Activated naive CD8-positive, alpha-beta T cell treated with anti-CD3 and anti-CD28 coated beads, Interleukin-2, amount 10 ng/mL, durations not matched to agents 7 days and 5 days (primary cell): Measurements from ENCODE around the gene ZCCHC7. TPM values are rescaled to one million over a fixed set of nuclear protein-coding genes. Genes with fewer than 3 reads are reported as not detected.

Experiments used
- ATAC-seq: fragments of 150-1000 bp; cut with Tn5 transposase; one replicate; pipeline ENCODE4 v1.10.0; 2021; ENCODE audit warnings: low read depth, moderate library complexity
- POLR2A ChIA-PET: fragments of 350-600 bp; sonication (Branson Sonifier 250); formaldehyde crosslinking; loops from one replicate; lab custom pipeline; 2021; ENCODE audit warnings: antibody characterized with exemption; lab: Charles Lee
- DNase-seq: peaks from one replicate; pipeline ENCODE4 v3.0.0; 2021
- H3K27ac Mint-ChIP-seq: one replicate; pipeline ENCODE4 v1.8.0; 2022; ENCODE audit warnings: mild to moderate bottlenecking, mixed read lengths
- H3K27me3 Mint-ChIP-seq: one replicate; pipeline ENCODE4 v1.8.0; 2022; ENCODE audit warnings: mild to moderate bottlenecking, moderate library complexity, mixed read lengths
- H3K36me3 Mint-ChIP-seq: one replicate; pipeline ENCODE4 v1.8.0; 2021; ENCODE audit warnings: mild to moderate bottlenecking, mixed read lengths
- H3K4me1 Mint-ChIP-seq: one replicate; pipeline ENCODE4 v1.8.0; 2021; ENCODE audit warnings: mixed read lengths
- H3K4me3 Mint-ChIP-seq: one replicate; pipeline ENCODE4 v1.8.0; 2022; ENCODE audit warnings: mild to moderate bottlenecking, moderate library complexity, mixed read lengths
- H3K9me3 Mint-ChIP-seq: one replicate; pipeline ENCODE4 v1.8.0; 2021; ENCODE audit warnings: mixed read lengths
- total RNA-seq, 2 experiments: library from RNA; stranded (reverse); gene quantifications; one replicate each; pipeline ENCODE4 v1.2.3, GENCODE V29; 2021

The ZCCHC7 gene
- total RNA-seq, 2 experiments from 2014 or later = 32.8 to 33.5 TPM

DNA sequence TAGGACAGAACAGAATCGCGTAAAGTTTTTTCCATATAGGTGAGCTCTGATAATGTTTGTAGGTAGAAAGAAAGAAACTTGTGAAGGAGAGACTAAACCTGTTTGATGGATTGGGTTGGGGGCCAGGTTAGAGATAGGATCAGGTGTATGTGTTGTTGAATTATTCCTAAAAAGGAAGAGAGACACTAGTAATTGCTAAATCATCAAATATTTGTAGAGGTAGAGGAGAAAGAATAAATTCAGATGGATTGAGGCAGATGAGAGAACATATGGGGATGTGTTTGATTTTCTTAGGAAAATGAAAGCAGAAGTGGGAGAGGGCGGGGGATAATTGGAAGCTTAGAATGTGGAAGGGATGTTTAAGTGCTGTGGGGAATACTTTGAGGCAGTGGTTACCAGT lies 7.7 kb downstream of the ZCCHC7 start:
- DNase-seq (no peak), ATAC-seq (no peak)
- H3K36me3 Mint-ChIP-seq = peaks cover 25% of the 10 kb centered on the region
- POLR2A ChIA-PET = no interaction called here
- H3K4me1 Mint-ChIP-seq = peaks cover 11% of the 10 kb centered on the region
- no peak overlapping the region for H3K4me3 Mint-ChIP-seq
- no peak overlapping the region for H3K27ac Mint-ChIP-seq
- H3K9me3 Mint-ChIP-seq = no peaks in the 10 kb centered on the region
- no peaks in the 10 kb centered on the region for H3K27me3 Mint-ChIP-seq

DNA sequence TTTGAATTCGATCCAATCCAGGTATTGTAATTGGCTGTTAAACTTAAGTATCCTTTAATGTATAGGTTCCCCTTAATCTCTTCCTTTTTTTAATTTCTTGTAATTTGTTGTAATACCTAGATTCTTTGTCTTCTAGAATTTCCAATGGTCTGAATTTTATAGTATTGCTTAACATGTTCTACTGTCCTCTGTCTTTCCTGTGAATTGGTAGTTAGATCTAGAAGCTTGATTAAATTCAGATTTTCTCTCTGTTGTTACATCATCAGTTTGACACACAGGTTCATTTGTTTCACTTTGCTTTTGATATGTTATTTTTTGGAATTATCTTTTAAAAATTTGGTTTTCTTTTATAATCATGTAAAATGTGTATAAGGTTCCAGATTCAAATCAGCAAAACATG lies 13.8 kb downstream of the ZCCHC7 start:
- DNase-seq (no peak), ATAC-seq (no peak)
- H3K4me3 Mint-ChIP-seq = no peak overlapping the region
- no peaks in the 10 kb centered on the region for H3K27me3 Mint-ChIP-seq
- H3K9me3 Mint-ChIP-seq = no peaks in the 10 kb centered on the region
- H3K4me1 Mint-ChIP-seq = peaks cover 18% of the 10 kb centered on the region
- peaks cover 44% of the 10 kb centered on the region for H3K36me3 Mint-ChIP-seq
- POLR2A ChIA-PET = no interaction called here
- H3K27ac Mint-ChIP-seq = no peak overlapping the region

- Mint-ChIP-seq H3K27me3 (no peaks in the 10 kb centered on the region), H3K4me1 (peaks cover 18% of the 10 kb centered on the region), H3K27ac (no peak overlapping the region), H3K36me3 (peaks cover 39% of the 10 kb centered on the region), H3K9me3 (no peaks in the 10 kb centered on the region), H3K4me3 (no peak overlapping the region)
- ATAC-seq = no peak
- POLR2A ChIA-PET = no interaction called here
- DNase-seq = no peak
Measured at GRCh38 chr9:37141015-37141414, 20.6 kb downstream of the ZCCHC7 start.

DNA sequence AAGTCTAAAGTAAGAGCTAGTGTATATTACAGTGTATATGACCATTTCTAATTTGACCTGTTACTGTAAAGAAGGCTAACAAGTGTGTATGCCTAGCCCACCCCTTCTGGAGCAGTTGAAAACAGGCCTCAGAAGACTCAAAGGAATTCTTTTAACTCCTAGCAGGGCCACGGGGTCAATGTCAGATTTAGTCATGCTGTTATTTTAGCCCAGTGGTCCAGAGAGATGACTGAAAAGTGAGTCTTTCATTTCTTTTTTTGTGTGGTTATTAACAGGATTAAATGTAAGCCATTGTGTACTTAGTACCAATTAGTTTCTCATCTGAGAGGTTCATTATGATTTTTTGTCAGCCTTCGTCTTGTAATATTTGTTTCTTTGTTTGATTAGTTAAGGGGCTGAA lies 24.4 kb downstream of the ZCCHC7 start:
- ATAC-seq = no peak
- Mint-ChIP-seq H3K9me3 (no peaks in the 10 kb centered on the region), H3K27ac (peak overlapping the region; percentile 56), H3K36me3 (peaks cover 39% of the 10 kb centered on the region), H3K4me3 (no peak overlapping the region), H3K4me1 (peaks cover 21% of the 10 kb centered on the region), H3K27me3 (no peaks in the 10 kb centered on the region)
- POLR2A ChIA-PET = interaction anchor here (2.9 kb wide), 1 partner anchor 24 kb away, joined by 19 read pairs; the partner anchor contains the start of gene ZCCHC7
- DNase-seq = no peak

- no peaks in the 10 kb centered on the region for H3K27me3 Mint-ChIP-seq
- DNase-seq (no peak), ATAC-seq (peak; percentile 65)
- POLR2A ChIA-PET = interaction anchor here (0.9 to 2.9 kb wide), 6 partner anchors 17 to 112 kb away, joined by 3 to 19 read pairs (median 3); partner anchors contain the start of gene ZCCHC7
- peaks cover 38% of the 10 kb centered on the region for H3K36me3 Mint-ChIP-seq
- peaks cover 20% of the 10 kb centered on the region for H3K4me1 Mint-ChIP-seq
- no peaks in the 10 kb centered on the region for H3K9me3 Mint-ChIP-seq
- H3K4me3 Mint-ChIP-seq = peak overlapping the region; percentile 74
- peak overlapping the region; percentile 88 for H3K27ac Mint-ChIP-seq
Measured at GRCh38 chr9:37146410-37146809, 26.0 kb downstream of the ZCCHC7 start.

DNA sequence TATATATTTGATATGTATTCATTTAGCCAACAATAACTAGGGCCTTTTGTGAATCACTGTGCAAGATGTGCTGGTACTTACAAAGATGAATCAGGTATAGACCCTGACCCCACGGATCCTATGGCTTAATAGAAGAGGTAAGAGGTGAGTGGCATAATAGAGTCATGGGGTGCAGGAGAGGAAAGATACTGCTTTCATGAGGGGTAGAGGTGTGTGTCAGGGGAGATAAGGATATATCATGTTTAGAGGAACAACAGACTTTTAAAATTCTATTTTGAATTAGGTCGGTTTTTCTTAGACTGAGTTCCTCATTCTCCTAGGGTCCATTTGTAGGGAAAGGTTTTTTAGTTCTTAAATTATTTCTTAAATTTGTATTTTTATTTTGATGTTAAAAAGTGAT lies 27.8 kb downstream of the ZCCHC7 start:
- ATAC-seq (no peak), DNase-seq (no peak)
- Mint-ChIP-seq H3K27me3 (no peaks in the 10 kb centered on the region), H3K36me3 (peaks cover 42% of the 10 kb centered on the region), H3K4me3 (no peak overlapping the region), H3K4me1 (peaks cover 19% of the 10 kb centered on the region), H3K9me3 (no peaks in the 10 kb centered on the region), H3K27ac (no peak overlapping the region)
- POLR2A ChIA-PET = no interaction called here

GRCh38 chr9:37149666-37150308 lies 29.4 kb downstream of the ZCCHC7 start:
- Mint-ChIP-seq H3K36me3 (peaks cover 53% of the 10 kb centered on the region), H3K27me3 (no peaks in the 10 kb centered on the region), H3K4me3 (no peak overlapping the region), H3K4me1 (peaks cover 17% of the 10 kb centered on the region), H3K27ac (no peak overlapping the region), H3K9me3 (no peaks in the 10 kb centered on the region)
- DNase-seq (no peak), ATAC-seq (no peak)
- POLR2A ChIA-PET = no interaction called here

- ATAC-seq (no peak), DNase-seq (no peak)
- Mint-ChIP-seq H3K4me1 (peaks cover 17% of the 10 kb centered on the region), H3K36me3 (peaks cover 52% of the 10 kb centered on the region), H3K4me3 (no peak overlapping the region), H3K27me3 (no peaks in the 10 kb centered on the region), H3K27ac (no peak overlapping the region), H3K9me3 (no peaks in the 10 kb centered on the region)
- POLR2A ChIA-PET = no interaction called here
Measured at GRCh38 chr9:37150415-37150814, 30.0 kb downstream of the ZCCHC7 start.

DNA sequence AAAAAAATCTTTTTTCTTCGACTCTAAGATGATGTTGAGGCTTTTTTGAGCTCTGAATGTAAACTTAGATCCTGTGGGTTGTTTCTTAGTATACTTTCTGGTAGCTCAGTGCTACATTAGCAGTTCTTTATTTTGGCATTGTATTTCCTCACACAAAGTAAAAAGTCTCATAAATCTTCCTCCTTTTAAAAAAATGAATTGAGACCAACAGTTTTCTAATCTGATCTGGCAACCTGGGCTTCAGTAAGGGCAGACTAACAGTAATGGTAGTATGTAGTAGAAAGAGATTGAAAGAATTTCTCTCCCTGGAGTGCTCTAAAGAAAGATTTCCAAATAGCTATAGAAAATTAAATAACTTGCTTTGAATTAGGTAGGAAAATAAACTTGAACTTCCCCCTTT lies 31.4 kb downstream of the ZCCHC7 start:
- Mint-ChIP-seq H3K27me3 (no peaks in the 10 kb centered on the region), H3K36me3 (peaks cover 58% of the 10 kb centered on the region), H3K9me3 (no peaks in the 10 kb centered on the region), H3K4me3 (no peak overlapping the region), H3K27ac (no peak overlapping the region), H3K4me1 (peaks cover 12% of the 10 kb centered on the region)
- DNase-seq (no peak), ATAC-seq (no peak)
- POLR2A ChIA-PET = no interaction called here

DNA sequence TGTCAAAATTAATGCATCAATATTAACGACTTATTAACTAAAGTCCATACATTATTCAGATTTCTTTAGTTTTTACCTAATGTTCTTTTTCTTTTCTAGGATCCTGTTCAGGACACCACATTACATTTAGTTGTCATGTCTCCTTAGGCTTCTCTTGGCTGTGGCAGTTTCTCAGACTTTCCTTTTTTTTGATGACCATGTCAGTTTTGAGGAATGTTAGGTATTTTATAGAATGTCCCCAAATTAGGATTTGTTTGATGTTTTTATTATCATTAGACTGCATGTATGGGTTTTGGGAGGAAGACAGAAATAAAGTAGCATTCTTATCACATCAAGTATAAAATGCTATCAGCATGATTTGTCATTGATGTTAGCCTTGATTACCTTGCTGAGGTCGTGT lies 32.0 kb downstream of the ZCCHC7 start:
- DNase-seq (no peak), ATAC-seq (no peak)
- Mint-ChIP-seq H3K4me3 (no peak overlapping the region), H3K9me3 (no peaks in the 10 kb centered on the region), H3K27ac (no peak overlapping the region), H3K36me3 (peaks cover 58% of the 10 kb centered on the region), H3K4me1 (peaks cover 12% of the 10 kb centered on the region), H3K27me3 (no peaks in the 10 kb centered on the region)
- POLR2A ChIA-PET = no interaction called here

GRCh38 chr9:37155601-37156000 lies 35.2 kb downstream of the ZCCHC7 start:
- DNase-seq = no peak

GRCh38 chr9:37156205-37156604 lies 35.8 kb downstream of the ZCCHC7 start:
- DNase-seq (no peak), ATAC-seq (no peak)
- POLR2A ChIA-PET = no interaction called here
- H3K4me3 Mint-ChIP-seq = no peak overlapping the region
- no peak overlapping the region for H3K27ac Mint-ChIP-seq
- no peaks in the 10 kb centered on the region for H3K9me3 Mint-ChIP-seq
- H3K27me3 Mint-ChIP-seq = no peaks in the 10 kb centered on the region
- H3K4me1 Mint-ChIP-seq = peaks cover 11% of the 10 kb centered on the region
- peaks cover 56% of the 10 kb centered on the region for H3K36me3 Mint-ChIP-seq

More at GRCh38 chr9:37155601-37156000, 35.2 kb downstream of the ZCCHC7 start:
- ATAC-seq = no peak
- Mint-ChIP-seq H3K4me3 (no peak overlapping the region), H3K9me3 (no peaks in the 10 kb centered on the region), H3K27me3 (no peaks in the 10 kb centered on the region), H3K4me1 (peaks cover 11% of the 10 kb centered on the region), H3K27ac (no peak overlapping the region), H3K36me3 (peaks cover 58% of the 10 kb centered on the region)
- POLR2A ChIA-PET = no interaction called here

GRCh38 chr9:37156781-37157356 lies 36.5 kb downstream of the ZCCHC7 start:
- POLR2A ChIA-PET = no interaction called here
- Mint-ChIP-seq H3K9me3 (peaks cover 1% of the 10 kb centered on the region), H3K27me3 (no peaks in the 10 kb centered on the region), H3K27ac (no peak overlapping the region), H3K4me3 (no peak overlapping the region), H3K4me1 (peaks cover 11% of the 10 kb centered on the region), H3K36me3 (peaks cover 56% of the 10 kb centered on the region)
- ATAC-seq (no peak), DNase-seq (no peak)

DNA sequence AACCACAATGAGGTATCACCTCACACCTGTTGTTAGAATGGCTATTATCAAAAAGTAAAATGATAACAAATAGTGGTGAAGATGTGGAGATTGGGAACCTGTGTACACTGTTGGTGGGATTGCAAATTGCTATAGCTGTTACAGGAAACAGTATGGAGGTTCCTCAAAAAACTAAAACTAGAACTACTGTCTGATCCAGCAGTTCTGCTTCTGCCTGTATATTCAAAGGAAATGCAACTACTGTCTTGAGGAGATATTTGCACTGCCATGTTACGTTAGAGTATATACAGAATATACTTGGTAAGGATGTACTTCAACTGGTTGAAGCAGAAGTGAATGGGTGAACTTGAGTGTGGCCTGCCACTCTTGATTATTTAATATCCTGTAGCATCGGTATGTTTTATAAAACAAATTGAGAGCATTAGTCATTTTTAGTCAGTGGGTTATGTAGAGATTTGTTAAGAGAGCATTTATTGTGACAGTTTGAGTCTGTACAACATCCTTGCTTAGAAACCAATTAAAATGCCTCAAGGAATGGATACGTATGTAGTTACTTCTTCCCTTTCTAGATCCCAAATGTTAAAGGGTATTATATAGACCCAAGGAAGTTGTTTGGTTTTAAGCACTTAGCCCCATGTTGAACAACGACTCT lies 37.5 kb downstream of the ZCCHC7 start:
- POLR2A ChIA-PET = interaction anchor here (0.6 kb wide), 1 partner anchor 41 kb away, joined by 3 read pairs; no protein-coding TSS in a partner anchor
- ATAC-seq (no peak), DNase-seq (no peak)
- Mint-ChIP-seq H3K27ac (no peak overlapping the region), H3K36me3 (peaks cover 56% of the 10 kb centered on the region), H3K4me3 (no peak overlapping the region), H3K9me3 (peaks cover 1% of the 10 kb centered on the region), H3K27me3 (no peaks in the 10 kb centered on the region), H3K4me1 (peaks cover 10% of the 10 kb centered on the region)
